Smooth muscle cell (in vitro differentiated cells): ENCODE measurements around the gene AGR2. TPM values are rescaled to one million over a fixed set of nuclear protein-coding genes. Genes with fewer than 3 reads are reported as not detected.

Source experiments
- DNase-seq: peaks from one replicate; lab custom pipeline; 2025; ENCODE audit not compliant: unreplicated experiment; lab: John Stamatoyannopoulos, UW
- H2AFZ ChIP-seq: fragments of 200-600 bp; sonication (generic); 2 replicates; pipeline ENCODE4 v1.6.0; 2016; ENCODE audit warnings: antibody characterized with exemption, low read depth, mild to moderate bottlenecking
- H3F3A ChIP-seq: fragments of 200-600 bp; sonication (generic); 2 replicates; pipeline ENCODE4 v1.6.0; 2017; ENCODE audit warnings: antibody characterized with exemption, low read depth
- H3K27ac ChIP-seq: fragments of 200-600 bp; sonication (generic); 2 replicates; pipeline ENCODE4 v1.5.1; 2016; ENCODE audit warnings: low read depth, mild to moderate bottlenecking
- H3K27me3 ChIP-seq: fragments of 200-600 bp; sonication (generic); 2 replicates; pipeline ENCODE4 v1.6.1; 2016; ENCODE audit warnings: low read depth, mild to moderate bottlenecking
- H3K36me3 ChIP-seq: fragments of 200-600 bp; sonication (generic); 2 replicates; pipeline ENCODE4 v1.5.1; 2016; ENCODE audit warnings: low read depth
- H3K4me1 ChIP-seq: fragments of 200-600 bp; sonication (generic); 2 replicates; pipeline ENCODE4 v1.5.1; 2016; ENCODE audit warnings: low read depth
- H3K4me2 ChIP-seq: fragments of 200-600 bp; sonication (generic); 2 replicates; pipeline ENCODE4 v1.6.0; 2016; ENCODE audit warnings: mild to moderate bottlenecking
- H3K4me3 ChIP-seq: fragments of 200-600 bp; sonication (generic); 2 replicates; pipeline ENCODE4 v1.5.1; 2016; ENCODE audit warnings: mild to moderate bottlenecking
- H3K79me2 ChIP-seq: fragments of 200-600 bp; sonication (generic); 2 replicates; pipeline ENCODE4 v1.6.0; 2016; ENCODE audit warnings: low read depth, mild to moderate bottlenecking
- H3K9ac ChIP-seq: fragments of 200-600 bp; sonication (generic); 2 replicates; pipeline ENCODE4 v1.6.0; 2016; ENCODE audit warnings: low read depth
- H3K9me3 ChIP-seq: fragments of 200-600 bp; sonication (generic); replicated peaks from 2 replicates; pipeline ENCODE4 v1.5.1; 2016; ENCODE audit warnings: low read depth
- H4K20me1 ChIP-seq: fragments of 200-600 bp; sonication (generic); 2 replicates; pipeline ENCODE4 v1.6.0; 2016; ENCODE audit warnings: low read depth
- CTCF ChIP-seq: fragments of 200-600 bp; sonication (generic); IDR thresholded peaks from 2 replicates; pipeline ENCODE4 v1.5.1; 2017; ENCODE audit warnings: borderline replicate concordance, mild to moderate bottlenecking, antibody characterized with exemption; ENCODE audit not compliant: insufficient read depth, poor library complexity, severe bottlenecking
- WGBS: methylation state at CpG from one replicate; pipeline ENCODE4 v1.1.7; 2016; ENCODE audit warnings: low lambda C conversion rate; 5-methylcytosine and 5-hydroxymethylcytosine counted together
- polyA plus RNA-seq: library from polyadenylated mRNA; unstranded; fragments of >200 nt; fragmentation: Nextera tagmentation; extraction: Ambion mirVana; gene quantifications from 2 replicates; pipeline ENCODE4 v1.2.1, GENCODE V29; 2016
- total RNA-seq: library from RNA; depleted of rRNA; stranded (reverse); fragments of >200 nt; gene quantifications from 2 replicates; pipeline ENCODE4 v1.2.3, GENCODE V29; 2014

AGR2 gene
- total and polyA plus RNA-seq, 2 experiments from 2014 or later: 1.2 to 10.6 TPM

GRCh38 chr7:16776053-16776452, 28.7 kb downstream of the AGR2 start:
- no peak overlapping the region for H3K27ac ChIP-seq
- no peak overlapping the region for H3K9ac ChIP-seq
- 85% methylated on average over 7 of the region's 7 CpGs for WGBS
- TF ChIP-seq CTCF: no peak
- no peaks in the 10 kb centered on the region for H3K9me3 ChIP-seq
- no peak for DNase-seq
- H3K4me3 ChIP-seq: no peak overlapping the region
- peaks cover 62% of the 10 kb centered on the region for H4K20me1 ChIP-seq
- H3K27me3 ChIP-seq: no peaks in the 10 kb centered on the region
- peaks cover 2% of the 10 kb centered on the region for H3K36me3 ChIP-seq
- H3K4me1 ChIP-seq: peaks cover 4% of the 10 kb centered on the region
- H3K79me2 ChIP-seq: peaks cover 63% of the 10 kb centered on the region
- H2AFZ ChIP-seq: no peak overlapping the region
- H3K4me2 ChIP-seq: no peak overlapping the region
- peaks cover 3% of the 10 kb centered on the region for H3F3A ChIP-seq

GRCh38 chr7:16774986-16775385, 29.8 kb downstream of the AGR2 start:
- Histone ChIP-seq H2AFZ (no peak overlapping the region), H3K79me2 (peaks cover 68% of the 10 kb centered on the region), H3K27me3 (no peaks in the 10 kb centered on the region), H3K27ac (no peak overlapping the region), H3K4me3 (no peak overlapping the region), H4K20me1 (peaks cover 71% of the 10 kb centered on the region), H3F3A (peaks cover 3% of the 10 kb centered on the region), H3K36me3 (no peaks in the 10 kb centered on the region), H3K9ac (no peak overlapping the region), H3K9me3 (no peaks in the 10 kb centered on the region), H3K4me2 (no peak overlapping the region), H3K4me1 (peaks cover 14% of the 10 kb centered on the region)
- no peak for TF ChIP-seq CTCF
- no peak for DNase-seq

GRCh38 chr7:16774294-16774693, 30.5 kb downstream of the AGR2 start:
- no peak overlapping the region for H2AFZ ChIP-seq
- DNase-seq: no peak
- no peak overlapping the region for H3K9ac ChIP-seq
- peaks cover 14% of the 10 kb centered on the region for H3K4me1 ChIP-seq
- no peaks in the 10 kb centered on the region for H3K27me3 ChIP-seq
- TF ChIP-seq CTCF: no peak
- H3K79me2 ChIP-seq: peaks cover 75% of the 10 kb centered on the region
- H4K20me1 ChIP-seq: peaks cover 77% of the 10 kb centered on the region
- no peak overlapping the region for H3K4me3 ChIP-seq
- no peak overlapping the region for H3K27ac ChIP-seq
- H3K36me3 ChIP-seq: no peaks in the 10 kb centered on the region
- H3F3A ChIP-seq: peaks cover 3% of the 10 kb centered on the region
- 66% methylated on average over 4 of the region's 4 CpGs for WGBS
- no peak overlapping the region for H3K4me2 ChIP-seq
- H3K9me3 ChIP-seq: no peaks in the 10 kb centered on the region

GRCh38 chr7:16773884-16774283, 30.9 kb downstream of the AGR2 start:
- no peaks in the 10 kb centered on the region for H3K36me3 ChIP-seq
- H4K20me1 ChIP-seq: peaks cover 79% of the 10 kb centered on the region
- H3K4me2 ChIP-seq: no peak overlapping the region
- peaks cover 3% of the 10 kb centered on the region for H3F3A ChIP-seq
- H3K79me2 ChIP-seq: peaks cover 79% of the 10 kb centered on the region
- no peak overlapping the region for H3K4me3 ChIP-seq
- no peak overlapping the region for H3K27ac ChIP-seq
- DNase-seq: no peak
- no peaks in the 10 kb centered on the region for H3K27me3 ChIP-seq
- H3K9me3 ChIP-seq: no peaks in the 10 kb centered on the region
- WGBS: 89% methylated on average over 2 of the region's 2 CpGs
- TF ChIP-seq CTCF: no peak
- H3K9ac ChIP-seq: no peak overlapping the region
- peaks cover 14% of the 10 kb centered on the region for H3K4me1 ChIP-seq
- H2AFZ ChIP-seq: no peak overlapping the region
